Myocyte (in vitro differentiated cells): ENCODE data around the gene TDRD7. TPM values are rescaled to one million over a fixed set of nuclear protein-coding genes. Genes with fewer than 3 reads are reported as not detected.
A peak's percentile ranks its signal among the peaks of the same experiment; 100 is the strongest.

Source experiments
- DNase-seq: peaks from one replicate; pipeline ENCODE4 v3.0.0-alpha.2; 2012; ENCODE audit warnings: low read depth
- total RNA-seq: library from RNA; depleted of rRNA; stranded (reverse); fragments of >200 nt; gene quantifications from 2 replicates; pipeline ENCODE4 v1.2.3, GENCODE V29; 2014

The TDRD7 gene
- total RNA-seq, 1 donor from 2014 or later: 5.2 TPM

- no peak for DNase-seq
These were observed 23.8 kb upstream of the TDRD7 start for GRCh38 chr9:97387936-97388684.

GRCh38 chr9:97388721-97389238, 23.1 kb upstream of the TDRD7 start:
- no peak for DNase-seq

DNA sequence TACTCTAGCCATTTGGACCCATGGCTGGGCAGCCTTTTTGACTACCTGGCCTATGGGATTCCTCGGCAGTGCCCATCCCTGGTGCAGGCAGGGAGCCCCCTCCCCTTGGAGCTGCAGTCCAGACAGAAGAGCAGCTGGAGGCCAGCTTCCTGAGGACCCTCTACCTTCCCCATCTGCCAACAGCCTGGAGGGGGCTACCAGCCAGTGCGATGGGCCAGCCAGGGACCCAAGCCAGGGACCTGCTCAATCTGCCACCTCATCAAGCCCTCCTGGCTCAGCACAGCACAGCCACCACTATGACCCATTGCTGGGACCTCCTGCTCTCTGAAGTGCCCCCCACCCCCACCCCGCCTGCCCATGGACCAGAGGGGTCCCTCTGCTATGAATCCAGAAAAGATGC, 22.6 kb upstream of the TDRD7 start:
- no peak for DNase-seq

DNA sequence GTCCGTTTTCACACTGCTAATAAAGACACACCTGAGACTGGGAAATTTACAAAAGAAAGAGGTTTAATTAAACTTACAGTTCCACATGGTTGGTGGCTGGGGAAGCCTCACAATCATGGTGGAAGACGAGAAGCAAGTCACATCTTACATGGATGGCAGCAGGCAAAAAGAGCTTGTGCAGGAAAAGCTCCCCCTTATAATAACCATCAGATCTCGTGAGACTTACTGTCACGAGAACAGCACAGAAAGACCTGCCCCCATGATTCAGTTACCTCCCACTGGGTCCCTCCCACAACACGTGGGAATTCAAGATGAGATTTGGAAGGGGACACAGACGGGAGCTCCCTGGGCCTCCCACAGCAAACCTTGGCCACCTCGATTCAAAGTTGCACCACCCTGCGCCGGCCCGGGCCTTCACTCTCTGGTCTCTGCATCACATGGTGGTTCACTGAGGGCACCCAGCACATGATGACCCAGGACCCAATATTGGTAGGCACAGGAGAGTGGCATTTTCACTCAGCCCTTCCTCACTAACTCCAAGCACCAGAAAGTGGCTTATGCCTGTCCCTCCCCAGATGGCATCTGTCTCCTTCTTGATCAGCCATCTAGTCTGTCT, 21.0 kb upstream of the TDRD7 start:
- no peak for DNase-seq

DNA sequence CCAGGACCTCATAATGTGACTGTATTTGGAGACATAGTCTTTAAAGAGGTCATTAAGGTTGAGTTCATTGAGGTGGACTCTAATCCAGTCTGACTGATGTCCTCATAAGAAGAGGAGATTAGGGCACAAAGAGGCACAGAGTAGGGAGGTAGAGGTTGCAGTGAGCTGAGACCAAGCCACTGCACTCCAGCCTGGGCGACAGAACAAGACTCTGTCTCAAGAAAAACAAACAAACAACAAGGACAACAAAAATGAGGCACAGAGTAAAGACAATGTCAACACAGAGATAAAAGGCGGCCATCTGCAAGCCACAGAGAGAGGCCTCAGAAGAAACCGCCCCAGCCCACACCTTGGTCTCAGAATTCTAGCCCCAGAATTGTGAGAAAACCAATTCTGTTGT, 17.0 kb upstream of the TDRD7 start:
- DNase-seq: no peak

DNA sequence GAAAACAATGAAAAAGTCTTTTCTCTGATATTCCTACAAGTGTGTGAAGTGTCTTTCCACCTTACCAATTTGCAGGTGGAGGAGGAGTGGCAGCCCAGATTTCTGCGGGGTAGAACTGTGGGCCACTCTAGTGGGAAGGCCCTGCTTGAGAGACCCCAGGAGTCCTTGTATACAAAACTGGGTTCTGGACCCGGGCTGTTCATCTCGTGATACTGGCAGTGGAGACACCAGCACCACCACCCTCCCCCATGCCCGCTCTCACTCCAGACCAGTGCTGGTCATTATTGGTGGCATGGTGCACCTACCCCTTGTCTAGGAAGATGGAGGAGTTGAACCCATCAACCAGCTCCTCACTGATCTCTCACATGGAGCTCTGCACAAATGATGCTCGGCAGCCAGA, 16.2 kb upstream of the TDRD7 start:
- DNase-seq: no peak

GRCh38 chr9:97396256-97396655, 15.6 kb upstream of the TDRD7 start:
- DNase-seq: no peak

GRCh38 chr9:97397220-97397619, 14.7 kb upstream of the TDRD7 start:
- DNase-seq: no peak

DNA sequence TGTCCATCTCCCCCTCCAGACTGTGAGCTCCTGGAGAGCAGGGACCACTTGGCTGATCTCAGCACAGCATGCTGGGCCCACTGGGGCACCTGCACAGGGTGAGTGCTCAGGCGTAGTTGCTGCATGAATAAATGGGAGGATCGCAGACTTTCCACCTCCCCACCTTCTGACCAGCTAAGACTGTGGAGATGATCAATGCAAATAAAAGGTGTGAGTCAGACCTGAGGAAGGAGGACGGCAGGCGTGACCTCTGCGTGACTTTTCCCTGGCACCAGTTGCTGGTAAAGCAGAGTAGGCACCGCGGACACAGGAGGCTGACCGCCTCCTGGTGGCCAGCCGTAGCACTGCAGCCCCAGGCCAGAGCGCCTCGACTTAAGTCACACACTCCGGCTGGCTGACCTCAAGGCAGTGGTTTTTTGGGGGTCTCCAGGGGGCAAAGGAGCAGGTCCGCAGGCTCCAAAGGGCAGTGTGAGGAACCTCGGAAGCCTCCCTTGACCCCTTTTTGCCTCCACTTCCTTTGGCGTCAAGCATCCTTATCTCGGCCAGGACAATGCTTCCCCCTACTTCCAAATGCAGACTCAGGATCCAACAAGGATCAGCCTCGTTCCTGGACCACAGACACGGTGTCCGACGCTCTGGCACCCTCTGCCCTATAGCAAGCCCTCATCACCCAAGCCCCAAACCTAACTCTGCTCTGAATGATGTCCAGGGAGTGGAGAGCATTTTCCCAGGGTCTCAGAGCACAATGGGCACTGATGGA, 12.7 kb upstream of the TDRD7 start:
- DNase-seq: peak; percentile 44

GRCh38 chr9:97403746-97404316, 8.1 kb upstream of the TDRD7 start:
- no peak for DNase-seq

DNA sequence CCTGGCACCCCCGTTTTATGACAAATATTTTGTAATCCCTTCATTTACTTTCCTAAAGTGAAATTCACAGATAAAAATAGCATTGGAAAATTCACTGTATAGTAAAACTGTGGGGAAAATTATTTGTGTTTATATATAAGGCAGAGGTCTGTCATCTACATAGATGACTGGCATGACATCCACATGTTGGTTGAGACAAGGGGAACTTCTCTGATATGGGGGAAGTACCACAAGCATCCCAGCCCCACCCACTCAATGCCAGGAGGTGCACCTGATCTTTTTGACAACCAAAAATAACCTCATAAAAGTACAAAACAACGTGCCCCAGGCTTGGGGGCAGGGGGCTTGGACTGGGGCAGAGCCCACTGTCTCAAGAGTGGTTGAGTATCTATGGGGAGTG, 6.3 kb upstream of the TDRD7 start:
- DNase-seq: no peak

GRCh38 chr9:97406620-97407177, 5.2 kb upstream of the TDRD7 start:
- DNase-seq: no peak

DNA sequence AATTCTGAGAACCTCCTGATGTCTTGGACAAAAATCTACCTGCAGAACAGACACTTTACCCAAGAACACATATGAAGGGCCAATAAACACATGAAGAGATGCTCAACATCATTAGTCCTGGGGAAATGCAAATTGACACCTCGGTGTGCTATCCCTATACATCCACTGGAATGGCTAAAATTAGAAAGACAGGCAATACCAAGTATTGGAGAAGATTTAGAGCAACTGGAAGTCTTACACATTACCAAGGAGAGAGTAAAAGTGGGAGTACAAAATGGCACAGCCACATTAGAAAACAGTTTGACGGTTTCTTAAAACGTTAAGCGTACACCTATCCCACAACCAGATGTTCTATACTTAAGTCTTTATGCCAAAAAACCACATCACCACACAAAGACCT, 3.3 kb upstream of the TDRD7 start:
- no peak for DNase-seq

DNA sequence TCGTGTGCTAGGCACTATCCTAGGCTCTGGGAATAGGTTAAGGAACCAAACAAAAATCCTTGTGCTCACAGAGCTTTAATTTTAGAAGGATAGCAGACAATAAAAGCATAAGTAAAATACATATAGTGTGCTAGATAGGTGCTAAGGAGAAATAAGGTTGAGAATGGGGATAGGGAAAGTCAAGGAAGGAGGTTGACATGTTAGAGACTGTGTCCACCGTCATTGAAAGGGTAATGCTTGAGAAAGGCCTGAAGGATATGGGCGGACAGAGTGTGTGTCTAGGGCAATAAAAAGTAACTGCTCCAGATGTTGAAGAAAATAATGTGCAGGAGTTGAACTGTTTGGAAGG, 482 bp upstream of the TDRD7 start:
- DNase-seq: no peak

DNA sequence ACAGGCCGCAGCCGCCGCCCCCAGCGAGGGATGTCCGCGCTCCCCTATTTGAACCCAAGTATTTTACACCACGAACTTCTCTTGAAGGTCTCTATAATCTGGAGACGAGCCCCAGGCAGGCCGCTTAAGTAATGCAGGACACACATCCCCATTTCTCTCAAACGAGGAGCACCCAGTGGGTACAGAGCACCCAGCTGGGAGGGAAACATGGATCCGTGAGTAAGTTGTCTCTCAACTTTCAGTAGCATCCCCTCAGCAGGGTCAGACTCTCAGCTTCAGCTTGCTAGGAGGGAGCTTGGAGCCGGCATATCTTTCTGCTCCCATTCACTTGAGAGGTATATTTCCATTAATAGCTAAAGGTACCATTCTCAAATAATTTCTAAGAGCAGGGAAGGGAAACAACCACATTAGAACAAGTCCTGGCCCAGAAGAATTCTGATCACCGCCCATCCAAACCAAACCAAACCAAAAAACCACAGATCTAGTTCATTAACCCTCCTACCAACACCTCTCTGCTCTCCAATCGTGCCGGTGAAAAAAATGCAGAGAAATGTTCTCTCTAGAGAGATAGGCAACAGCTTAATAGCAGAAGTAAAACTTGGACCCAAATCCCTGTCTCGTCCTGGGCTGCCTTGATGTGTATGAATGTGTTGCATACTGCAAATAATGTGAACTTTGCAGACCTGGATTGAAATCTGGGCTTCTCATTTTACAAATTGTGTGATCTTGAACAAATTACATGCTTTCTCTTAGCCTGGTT, 910 bp downstream of the TDRD7 start:
- peak; percentile 17 for DNase-seq

- no peak for DNase-seq
These were observed 1.6 kb downstream of the TDRD7 start for GRCh38 chr9:97413462-97413861.

DNA sequence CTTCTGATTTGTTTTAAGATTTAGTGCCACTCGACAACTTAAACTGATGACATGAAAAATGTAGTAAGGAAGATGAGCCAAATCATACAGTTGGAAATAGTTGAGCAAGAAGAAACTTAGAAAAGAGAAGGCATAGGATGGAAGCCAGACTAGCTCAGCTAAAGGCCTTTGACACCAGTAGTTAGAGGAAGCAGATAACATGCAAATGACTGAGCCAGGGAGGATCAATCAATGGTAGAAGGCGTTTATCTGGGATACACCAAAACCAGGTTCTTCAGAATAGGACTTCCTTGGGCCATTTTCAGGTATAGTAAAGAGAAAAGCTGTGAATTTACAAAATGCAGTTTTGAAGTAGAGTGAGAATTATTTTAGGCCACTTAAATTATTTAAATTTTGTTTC, 3.2 kb downstream of the TDRD7 start:
- DNase-seq: no peak

- no peak for DNase-seq
These were observed 7.0 kb downstream of the TDRD7 start for GRCh38 chr9:97418880-97419279.

GRCh38 chr9:97419309-97419867, 7.5 kb downstream of the TDRD7 start:
- DNase-seq: peak; percentile 44

- DNase-seq: no peak
These were observed 13.6 kb downstream of the TDRD7 start for GRCh38 chr9:97425336-97425972.
